Measurements from ENCODE around the gene CCDC197. TPM values are rescaled to one million over a fixed set of nuclear protein-coding genes. Genes with fewer than 3 reads are reported as not detected.

CCDC197 gene
- total RNA-seq, 2 experiments from 2014 or later, result not detected

- Histone ChIP-seq H3K4me2 (ENCODE audit: low read length) (no peak overlapping the region), H2AFZ (ENCODE audit: low read length) (no peak overlapping the region), H3K4me1 (ENCODE audit: insufficient read depth, low read length, poor library complexity, severe bottlenecking) (peaks cover 43% of the 10 kb centered on the region), H3K9me3 (ENCODE audit: low read length) (no peaks in the 10 kb centered on the region), H3K79me2 (ENCODE audit: insufficient read depth, low read depth, low read length) (no peaks in the 10 kb centered on the region), H3K36me3 (ENCODE audit: insufficient read depth, low read length) (no peaks in the 10 kb centered on the region; the same call in 1 of the 2 replicates), H4K20me1 (ENCODE audit: insufficient read depth, low read length) (no peaks in the 10 kb centered on the region), H3K27ac (ENCODE audit: low read depth, low read length, poor library complexity, severe bottlenecking) (no peak overlapping the region), H3K9me2 (ENCODE audit: insufficient read depth, low read length) (no peaks in the 10 kb centered on the region), H3K4me3 (ENCODE audit: low read depth, low read length, poor library complexity, severe bottlenecking) (no peak overlapping the region)
- no peak for TF ChIP-seq CTCF (conservative IDR thresholded peaks at IDR 0.05; ENCODE audit: low read length)
- no peak for TF ChIP-seq EZH2phosphoT487 (IDR thresholded peaks at IDR 0.05; ENCODE audit: borderline replicate concordance, low read depth, low read length)
- CTCF ChIA-PET (ENCODE audit: unreplicated experiment), result no interaction called here
- no peak for DNase-seq (ENCODE audit: low spot score)
- POLR2A ChIA-PET, result no interaction called here
- intact Hi-C loops (cut with micrococcal nuclease; ENCODE audit: unreplicated experiment), result no loop called here
- BruUV-seq (replicated peaks), result no TSS peak
Observed at GRCh38 chr14:93980456-93981201, 16.5 kb upstream of the CCDC197 start.

- no TSS peak for BruUV-seq (replicated peaks)
- H2AFZ ChIP-seq (ENCODE audit: low read length), result no peak overlapping the region
- no peaks in the 10 kb centered on the region for H4K20me1 ChIP-seq (ENCODE audit: insufficient read depth, low read length)
- no peak overlapping the region for H3K4me3 ChIP-seq (ENCODE audit: low read depth, low read length, poor library complexity, severe bottlenecking)
- H3K79me2 ChIP-seq (ENCODE audit: insufficient read depth, low read depth, low read length), result no peaks in the 10 kb centered on the region
- intact Hi-C loops (cut with micrococcal nuclease; ENCODE audit: unreplicated experiment), result no loop called here
- H3K27ac ChIP-seq (ENCODE audit: low read depth, low read length, poor library complexity, severe bottlenecking), result no peak overlapping the region
- ChIA-PET POLR2A (interaction anchor here (0.7 to 1.1 kb wide), 2 partner anchors 10 to 21 kb away, joined by 3 to 5 read pairs; no protein-coding TSS in a partner anchor), CTCF (ENCODE audit: unreplicated experiment) (interaction anchor here (1.1 kb wide), 1 partner anchor 11 kb away, joined by 3 read pairs; no protein-coding TSS in a partner anchor)
- DNase-seq (ENCODE audit: low spot score), result no peak
- H3K4me2 ChIP-seq (ENCODE audit: low read length), result no peak overlapping the region
- no peaks in the 10 kb centered on the region for H3K9me2 ChIP-seq (ENCODE audit: insufficient read depth, low read length)
- no peaks in the 10 kb centered on the region for H3K9me3 ChIP-seq (ENCODE audit: low read length)
- H3K36me3 ChIP-seq (ENCODE audit: insufficient read depth, low read length), result no peaks in the 10 kb centered on the region; the same call in 1 of the 2 replicates
- TF ChIP-seq CTCF (conservative IDR thresholded peaks at IDR 0.05; ENCODE audit: low read length) (no peak), EZH2phosphoT487 (IDR thresholded peaks at IDR 0.05; ENCODE audit: borderline replicate concordance, low read depth, low read length) (no peak)
- peaks cover 34% of the 10 kb centered on the region for H3K4me1 ChIP-seq (ENCODE audit: insufficient read depth, low read length, poor library complexity, severe bottlenecking)
Observed at GRCh38 chr14:93981316-93982229, 15.5 kb upstream of the CCDC197 start.

Measured in OCI-LY7 (cell line).